NT2/D1 (cell line): ENCODE data around the gene RTL1.

Experiments
- DNase-seq: peaks from one replicate; pipeline ENCODE4 v3.0.0-alpha.2; 2011; ENCODE audit warnings: low read depth, low spot score
- H3K27me3 ChIP-seq: 2 replicates; pipeline ENCODE4 v1.6.0; 2011; ENCODE audit warnings: mild to moderate bottlenecking; ENCODE audit not compliant: insufficient read length, insufficient read depth
- H3K36me3 ChIP-seq: 2 replicates; pipeline ENCODE4 v1.6.1; 2011; ENCODE audit warnings: mild to moderate bottlenecking, low read length, mixed read lengths; ENCODE audit not compliant: insufficient read depth, insufficient read length
- H3K4me1 ChIP-seq: 2 replicates; pipeline ENCODE4 v1.5.1; 2011; ENCODE audit not compliant: insufficient read depth, insufficient read length
- H3K4me3 ChIP-seq: 2 replicates; pipeline ENCODE4 v1.5.1; 2011; ENCODE audit warnings: low read depth; ENCODE audit not compliant: insufficient read length
- H3K9ac ChIP-seq: 2 replicates; pipeline ENCODE4 v1.6.0; 2011; ENCODE audit warnings: low read depth; ENCODE audit not compliant: insufficient read length
- H3K9me3 ChIP-seq: 2 replicates; pipeline ENCODE4 v1.5.1; 2011; ENCODE audit warnings: mild to moderate bottlenecking, low read length; ENCODE audit not compliant: insufficient read depth
- SUZ12 ChIP-seq: IDR thresholded peaks from 2 replicates; pipeline ENCODE4 v1.6.1; 2011; ENCODE audit not compliant: insufficient read length, insufficient read depth; ENCODE audit errors: extremely low read depth
- YY1 ChIP-seq: IDR thresholded peaks from 2 replicates; pipeline ENCODE4 v1.6.1; 2011; ENCODE audit not compliant: insufficient read length, insufficient read depth
- ZNF274 ChIP-seq: IDR thresholded peaks from 2 replicates; pipeline ENCODE4 v1.6.1; 2011; ENCODE audit warnings: mild to moderate bottlenecking, low read depth, low read length

The RTL1 gene

GRCh38 chr14:100860556-100861187, 42.9 kb downstream of the RTL1 start:
- H3K36me3 ChIP-seq = no peaks in the 10 kb centered on the region
- H3K9ac ChIP-seq = no peak overlapping the region
- H3K4me1 ChIP-seq = no peaks in the 10 kb centered on the region
- TF ChIP-seq YY1 (no peak), ZNF274 (no peak), SUZ12 (no peak)
- no peaks in the 10 kb centered on the region for H3K9me3 ChIP-seq
- DNase-seq = no peak
- no peak overlapping the region for H3K4me3 ChIP-seq
- H3K27me3 ChIP-seq = peaks cover 3% of the 10 kb centered on the region

- Histone ChIP-seq H3K4me1 (no peaks in the 10 kb centered on the region), H3K4me3 (no peak overlapping the region), H3K9ac (no peak overlapping the region), H3K9me3 (no peaks in the 10 kb centered on the region), H3K36me3 (no peaks in the 10 kb centered on the region), H3K27me3 (peaks cover 3% of the 10 kb centered on the region)
- no peak for DNase-seq
- no peak for TF ChIP-seq ZNF274
- no peak for TF ChIP-seq SUZ12
- no peak for TF ChIP-seq YY1
Observed at GRCh38 chr14:100859781-100860180, 43.7 kb downstream of the RTL1 start.

- H3K4me3 ChIP-seq = no peak overlapping the region
- no peak for TF ChIP-seq ZNF274
- TF ChIP-seq YY1 = no peak
- TF ChIP-seq SUZ12 = no peak
- peaks cover 3% of the 10 kb centered on the region for H3K27me3 ChIP-seq
- H3K4me1 ChIP-seq = no peaks in the 10 kb centered on the region
- no peaks in the 10 kb centered on the region for H3K36me3 ChIP-seq
- H3K9me3 ChIP-seq = no peaks in the 10 kb centered on the region
- no peak for DNase-seq
- H3K9ac ChIP-seq = no peak overlapping the region
Observed at GRCh38 chr14:100858838-100859220, 44.7 kb downstream of the RTL1 start.

DNA sequence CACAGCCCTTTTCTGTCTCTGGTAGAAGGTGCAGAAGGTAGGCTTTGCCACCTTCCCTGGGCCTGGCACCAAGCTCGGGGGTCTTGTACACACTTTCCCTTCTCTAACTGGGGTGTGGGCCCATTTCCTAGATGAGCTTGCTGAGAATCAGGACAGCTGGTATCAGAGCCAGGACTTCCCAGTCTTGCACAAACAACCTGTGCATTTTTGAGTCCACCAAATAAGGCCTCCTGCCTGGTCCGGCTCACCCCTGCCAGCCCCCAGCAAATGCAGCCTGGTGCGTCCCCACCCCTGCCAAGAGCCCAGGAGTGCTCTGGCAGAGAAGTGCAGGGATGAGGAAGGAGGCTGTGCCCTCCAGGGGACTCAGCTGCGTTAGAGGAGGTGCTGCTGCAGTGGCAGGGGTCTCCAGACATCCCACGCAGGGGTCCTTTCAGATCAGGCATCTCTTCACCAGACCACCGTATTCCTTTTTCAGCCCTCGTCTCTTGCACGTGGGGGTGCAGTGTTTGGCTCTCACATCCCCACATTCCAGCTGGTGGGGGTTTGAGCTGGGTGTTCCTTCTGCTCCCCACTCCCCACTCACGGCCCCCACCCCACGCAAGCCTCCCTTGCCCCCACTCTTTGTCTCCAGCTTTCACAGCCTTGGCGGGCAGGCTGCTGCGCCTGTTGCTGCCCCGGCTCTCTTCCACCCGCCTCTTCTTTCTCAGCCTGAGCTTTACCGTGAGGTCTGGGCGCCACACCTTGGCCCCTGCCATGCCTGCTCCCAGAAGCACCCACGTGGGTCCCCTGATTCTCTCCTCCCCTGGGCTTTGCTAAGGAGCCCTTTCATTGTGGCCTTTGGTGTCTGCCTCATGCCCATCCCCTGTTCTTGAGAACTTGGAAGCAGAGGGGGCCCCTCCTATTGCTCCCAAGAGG, 45.3 kb downstream of the RTL1 start:
- H3K9ac ChIP-seq = no peak overlapping the region
- H3K36me3 ChIP-seq = no peaks in the 10 kb centered on the region
- DNase-seq = no peak
- TF ChIP-seq ZNF274 (no peak), SUZ12 (no peak), YY1 (no peak)
- H3K27me3 ChIP-seq = peaks cover 3% of the 10 kb centered on the region
- no peak overlapping the region for H3K4me3 ChIP-seq
- H3K9me3 ChIP-seq = no peaks in the 10 kb centered on the region
- H3K4me1 ChIP-seq = no peaks in the 10 kb centered on the region

- H3K27me3 ChIP-seq = peaks cover 3% of the 10 kb centered on the region
- H3K9me3 ChIP-seq = no peaks in the 10 kb centered on the region
- H3K4me1 ChIP-seq = no peaks in the 10 kb centered on the region
- H3K4me3 ChIP-seq = no peak overlapping the region
- TF ChIP-seq YY1 (no peak), SUZ12 (no peak), ZNF274 (no peak)
- no peak for DNase-seq
- H3K9ac ChIP-seq = no peak overlapping the region
- no peaks in the 10 kb centered on the region for H3K36me3 ChIP-seq
Observed at GRCh38 chr14:100857233-100857922, 46.1 kb downstream of the RTL1 start.

DNA sequence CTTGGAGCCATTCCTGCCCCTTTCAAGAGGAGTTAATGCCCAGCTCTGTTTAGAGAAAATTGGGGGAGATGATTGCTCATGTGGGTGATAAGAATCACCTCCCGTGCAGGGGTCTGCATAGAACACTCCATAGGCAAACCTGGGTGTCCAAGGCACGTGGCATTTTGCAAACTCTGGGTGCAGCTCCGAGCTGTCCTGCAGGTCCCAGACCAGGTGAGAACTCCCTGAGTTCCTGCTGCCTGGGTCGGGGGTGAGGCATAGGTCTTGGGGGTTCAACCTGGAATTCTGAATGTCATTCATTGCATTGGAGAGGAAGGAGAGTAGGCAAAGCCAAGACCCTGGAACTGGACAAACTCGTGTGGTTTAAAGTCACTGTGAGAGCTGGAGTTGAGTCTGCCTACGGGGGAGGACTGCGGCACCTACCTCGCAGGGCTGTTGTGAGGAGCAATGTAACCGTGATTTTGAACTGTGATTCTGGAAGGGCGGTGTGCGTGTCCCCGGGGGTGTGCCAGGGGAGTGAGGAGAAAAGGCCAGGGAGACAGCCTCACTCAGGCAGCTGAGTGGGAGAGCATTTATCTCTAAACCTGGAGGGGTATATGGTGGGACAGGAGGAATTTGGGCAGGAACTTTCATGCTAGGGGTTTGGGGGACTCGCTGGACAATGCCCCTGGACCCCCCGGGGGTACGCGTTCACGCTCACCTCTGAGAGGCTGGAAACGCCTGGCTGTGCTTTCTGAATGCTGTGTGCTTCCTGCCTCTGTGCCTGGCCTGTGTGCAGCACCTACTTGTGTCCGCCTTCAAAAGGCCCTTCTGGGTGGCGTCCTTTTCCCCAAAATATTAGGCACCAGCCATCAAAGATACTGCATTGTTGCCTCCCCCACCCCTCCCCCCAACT, 47.2 kb downstream of the RTL1 start:
- no peak for TF ChIP-seq YY1
- no peak for TF ChIP-seq SUZ12
- H3K9ac ChIP-seq = no peak overlapping the region

GRCh38 chr14:100855256-100855930, 48.1 kb downstream of the RTL1 start:
- Histone ChIP-seq H3K4me1 (no peaks in the 10 kb centered on the region), H3K36me3 (no peaks in the 10 kb centered on the region), H3K27me3 (no peaks in the 10 kb centered on the region), H3K9me3 (no peaks in the 10 kb centered on the region), H3K4me3 (no peak overlapping the region), H3K9ac (no peak overlapping the region)
- DNase-seq = no peak
- TF ChIP-seq SUZ12 (no peak), YY1 (no peak), ZNF274 (no peak)

More for the DNA sequence above, 47.2 kb downstream of the RTL1 start:
- H3K4me1 ChIP-seq = no peaks in the 10 kb centered on the region
- no peaks in the 10 kb centered on the region for H3K36me3 ChIP-seq
- H3K9me3 ChIP-seq = no peaks in the 10 kb centered on the region
- H3K4me3 ChIP-seq = no peak overlapping the region
- H3K27me3 ChIP-seq = peaks cover 1% of the 10 kb centered on the region
- no peak for DNase-seq
